GM23338 (cell line): ENCODE measurements around the gene BBX.

Source experiments
- EZH2phosphoT487 ChIP-seq: fragments of 200-600 bp; sonication (generic); IDR thresholded peaks from one replicate; pipeline ENCODE4 v1.8.1; 2018; ENCODE audit warnings: antibody characterized with exemption; ENCODE audit not compliant: unreplicated experiment
- POLR2AphosphoS5 ChIP-seq: IDR thresholded peaks from 2 replicates; pipeline ENCODE4 v1.6.1; 2016; ENCODE audit warnings: antibody characterized with exemption, low read depth
- REST ChIP-seq: IDR thresholded peaks from one replicate; pipeline ENCODE4 v1.6.1; 2018; ENCODE audit warnings: antibody characterized with exemption; ENCODE audit not compliant: unreplicated experiment
- TF ChIP-seq, protein P1 (sequence below), 2 experiments: fragments of 200-600 bp in 1 of 2; sonication (generic) in 1 of 2; conservative IDR thresholded peaks; 2 replicates each; pipeline versions ENCODE4 v1.5.1 to v1.6.1; 2016 to 2017; ENCODE audit warnings: antibody characterized with exemption in 2 of 2, low read depth in 2 of 2, mild to moderate bottlenecking in 2 of 2, moderate library complexity in 1 of 2

DNA sequence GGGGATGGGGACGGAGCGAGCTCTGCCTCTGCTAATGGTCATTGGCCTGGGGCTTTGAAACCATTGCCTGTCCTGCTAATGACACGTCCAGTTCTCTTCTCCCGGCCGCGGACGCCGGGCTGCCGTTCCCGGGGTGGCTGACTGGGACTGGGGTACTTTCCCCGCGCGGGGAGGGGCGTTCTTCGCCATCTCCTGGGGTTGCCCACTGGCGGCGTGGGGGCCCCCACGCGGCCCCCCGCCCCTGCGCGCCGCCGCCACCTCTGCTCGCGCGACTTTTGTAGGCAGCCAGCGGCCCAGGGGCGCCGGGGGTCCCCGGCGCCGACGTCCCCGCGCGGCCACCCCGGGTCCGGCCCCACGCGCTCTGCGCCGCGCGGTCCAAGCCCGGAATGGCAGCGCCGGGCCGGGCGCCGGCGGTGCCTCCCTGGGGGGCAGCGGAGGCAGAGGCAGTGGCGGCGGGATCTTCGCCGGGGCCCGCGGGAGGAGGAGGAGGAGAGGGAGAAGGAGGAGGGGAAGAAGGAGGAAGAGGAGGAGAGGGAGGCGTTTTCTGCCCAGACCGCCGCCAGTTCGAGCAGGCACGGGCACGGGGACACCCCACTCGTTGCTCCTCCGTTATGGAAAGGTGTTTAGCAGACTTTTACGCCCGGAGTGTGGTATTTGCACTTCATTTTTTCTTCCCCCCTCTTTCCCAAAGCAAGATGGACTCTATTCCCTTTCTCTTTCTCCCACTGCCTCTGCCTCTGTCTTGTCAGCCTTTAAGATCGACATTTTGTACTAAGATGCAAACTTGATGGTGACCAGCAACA lies 2.3 kb downstream of the BBX start:
- no peak for TF ChIP-seq POLR2AphosphoS5
- TF ChIP-seq, protein P1, sequence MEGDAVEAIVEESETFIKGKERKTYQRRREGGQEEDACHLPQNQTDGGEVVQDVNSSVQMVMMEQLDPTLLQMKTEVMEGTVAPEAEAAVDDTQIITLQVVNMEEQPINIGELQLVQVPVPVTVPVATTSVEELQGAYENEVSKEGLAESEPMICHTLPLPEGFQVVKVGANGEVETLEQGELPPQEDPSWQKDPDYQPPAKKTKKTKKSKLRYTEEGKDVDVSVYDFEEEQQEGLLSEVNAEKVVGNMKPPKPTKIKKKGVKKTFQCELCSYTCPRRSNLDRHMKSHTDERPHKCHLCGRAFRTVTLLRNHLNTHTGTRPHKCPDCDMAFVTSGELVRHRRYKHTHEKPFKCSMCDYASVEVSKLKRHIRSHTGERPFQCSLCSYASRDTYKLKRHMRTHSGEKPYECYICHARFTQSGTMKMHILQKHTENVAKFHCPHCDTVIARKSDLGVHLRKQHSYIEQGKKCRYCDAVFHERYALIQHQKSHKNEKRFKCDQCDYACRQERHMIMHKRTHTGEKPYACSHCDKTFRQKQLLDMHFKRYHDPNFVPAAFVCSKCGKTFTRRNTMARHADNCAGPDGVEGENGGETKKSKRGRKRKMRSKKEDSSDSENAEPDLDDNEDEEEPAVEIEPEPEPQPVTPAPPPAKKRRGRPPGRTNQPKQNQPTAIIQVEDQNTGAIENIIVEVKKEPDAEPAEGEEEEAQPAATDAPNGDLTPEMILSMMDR (conservative IDR thresholded peaks at IDR 0.05; ENCODE audit: low read depth in 2 of 2), result no peak
- no peak for TF ChIP-seq EZH2phosphoT487
- no peak for TF ChIP-seq REST
